ENCODE data around the gene WT1. TPM values are rescaled to one million over a fixed set of nuclear protein-coding genes. Genes with fewer than 3 reads are reported as not detected.

Gene WT1
- total RNA-seq, 2 donors from 2014 or later: not detected

- ATAC-seq (no peak), DNase-seq (no peak)
Measured at GRCh38 chr11:32353884-32354283, 81.5 kb downstream of the WT1 start.

GRCh38 chr11:32348502-32348901, 86.8 kb downstream of the WT1 start:
- intact Hi-C loops (cut with DNase I, micrococcal nuclease): no loop called here

More at GRCh38 chr11:32353884-32354283, 81.5 kb downstream of the WT1 start:
- intact Hi-C loops (cut with DNase I, micrococcal nuclease): no loop called here

GRCh38 chr11:32344946-32345345, 90.4 kb downstream of the WT1 start:
- intact Hi-C loops (cut with DNase I, micrococcal nuclease): no loop called here

More at GRCh38 chr11:32348502-32348901, 86.8 kb downstream of the WT1 start:
- DNase-seq: no peak
- ATAC-seq: no peak

GRCh38 chr11:32343325-32344008, 91.9 kb downstream of the WT1 start:
- DNase-seq: no peak
- ATAC-seq: no peak
- intact Hi-C loops (cut with DNase I, micrococcal nuclease): no loop called here

More at GRCh38 chr11:32344946-32345345, 90.4 kb downstream of the WT1 start:
- DNase-seq (no peak), ATAC-seq (no peak)

DNA sequence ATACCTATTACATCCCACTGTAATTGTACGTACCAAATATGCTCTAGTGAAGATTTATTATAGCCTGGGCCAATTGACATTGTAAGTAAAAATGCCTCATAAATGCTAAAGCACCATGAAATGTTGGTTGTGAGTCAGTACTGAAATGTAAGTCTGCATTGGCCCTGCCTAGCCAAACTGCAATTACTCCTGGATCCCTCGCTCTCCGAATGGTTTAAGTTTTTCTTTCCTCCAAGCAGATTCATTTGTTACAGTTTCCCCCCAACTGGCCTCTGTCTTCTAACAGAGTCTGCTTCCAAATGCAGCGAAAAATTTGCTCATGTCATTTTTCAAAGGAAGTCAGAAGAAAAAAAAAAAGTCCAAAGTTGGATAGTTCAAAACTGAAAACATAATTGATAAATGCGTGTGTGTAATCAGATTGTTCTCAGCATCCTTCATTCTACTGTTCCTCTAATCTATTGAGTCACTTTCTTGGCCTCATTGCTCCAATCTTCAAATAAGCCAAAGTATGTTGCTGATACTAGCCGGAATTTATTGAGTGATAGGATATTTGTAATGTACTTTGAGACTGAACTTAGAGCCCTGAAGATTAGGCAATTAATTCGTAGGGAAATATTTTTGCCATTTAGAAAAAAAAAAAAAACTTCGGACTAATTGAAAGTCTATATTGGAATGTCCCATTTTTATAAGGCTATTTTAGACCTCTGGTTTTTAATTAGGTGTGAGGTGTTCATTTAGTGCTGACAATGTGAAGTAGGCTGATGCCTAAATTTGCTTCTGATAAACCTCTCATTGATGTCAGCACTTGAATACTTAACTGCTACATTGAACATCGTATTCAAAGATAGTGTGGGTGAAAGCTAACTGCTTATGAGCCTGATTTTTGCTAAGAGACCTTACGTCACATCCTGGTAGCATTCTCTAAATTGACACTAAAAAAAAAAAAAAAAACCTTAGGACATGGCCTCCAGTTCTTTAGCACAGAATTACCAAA, 93.4 kb downstream of the WT1 start:
- no peak for DNase-seq
- intact Hi-C loops (cut with DNase I, micrococcal nuclease): no loop called here
- ATAC-seq: no peak

DNA sequence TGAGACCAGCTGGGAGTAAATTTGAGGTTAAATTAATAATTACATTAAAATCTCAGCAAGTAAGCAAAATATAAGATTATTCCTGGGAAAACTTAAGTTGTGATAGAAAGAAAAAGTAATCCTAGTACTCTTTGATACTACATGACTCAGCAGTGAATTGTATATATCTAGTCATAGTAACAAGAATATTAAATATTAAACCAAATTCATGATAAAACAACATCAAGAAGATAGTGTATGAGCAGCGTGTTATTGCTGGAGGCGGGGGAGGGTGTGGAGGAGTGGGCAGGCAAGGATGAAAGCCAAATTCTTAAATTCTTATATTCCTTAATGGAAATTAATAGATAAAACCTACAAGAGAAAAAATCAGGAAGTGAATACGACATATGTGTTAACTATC, 95.2 kb downstream of the WT1 start:
- no peak for ATAC-seq
- intact Hi-C loops (cut with DNase I, micrococcal nuclease): no loop called here
- DNase-seq: no peak

Other genes with a start within 250 kb of the WT1 start
- gene EIF3M, start 148.3 kb upstream of the WT1 start, total RNA-seq: 100 to 1,000 TPM; 164 to 167 TPM